Hippocampal formation (tissue), 2 donors: ENCODE measurements around the gene GABRR1.
"Not testable (repeated sequence)": the region's sequence is repeated elsewhere in the genome, so short reads cannot be mapped to it uniquely, and the experiment has no call there.

Experiments
- DNase-seq, 2 donors: peaks; one replicate each; lab custom pipeline; 2025; lab: John Stamatoyannopoulos, UW

Gene GABRR1

GRCh38 chr6:89217299-89217910 is at the start of gene GABRR1:
GABRR1 (minus strand) TSS chr6:89217358; CDS start chr6:89217322, 36 bp downstream.
- no peak for DNase-seq

- no peak for DNase-seq
Observed at GRCh38 chr6:89264296-89264695, 47.1 kb upstream of the GABRR1 start.

DNA sequence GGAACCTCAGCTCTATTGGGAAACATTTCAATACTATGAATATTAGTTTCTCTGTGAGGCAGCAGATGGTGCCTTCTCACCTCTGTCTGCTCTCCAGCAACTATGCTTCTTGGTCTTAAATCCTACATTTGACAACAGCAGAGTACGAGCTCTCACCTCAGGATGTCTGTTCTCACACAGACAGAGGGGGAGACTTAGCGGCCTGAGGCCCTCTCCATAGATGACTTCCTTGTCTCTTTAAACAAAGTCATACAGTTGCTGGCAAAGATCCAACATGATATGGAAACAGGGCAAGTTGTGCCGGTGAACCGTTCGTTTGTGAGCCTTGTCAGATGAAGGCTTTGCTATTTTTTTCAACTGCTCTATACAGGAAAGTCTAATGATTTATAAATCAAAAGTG is 43.7 kb upstream of the GABRR1 start:
- DNase-seq, result no peak

DNA sequence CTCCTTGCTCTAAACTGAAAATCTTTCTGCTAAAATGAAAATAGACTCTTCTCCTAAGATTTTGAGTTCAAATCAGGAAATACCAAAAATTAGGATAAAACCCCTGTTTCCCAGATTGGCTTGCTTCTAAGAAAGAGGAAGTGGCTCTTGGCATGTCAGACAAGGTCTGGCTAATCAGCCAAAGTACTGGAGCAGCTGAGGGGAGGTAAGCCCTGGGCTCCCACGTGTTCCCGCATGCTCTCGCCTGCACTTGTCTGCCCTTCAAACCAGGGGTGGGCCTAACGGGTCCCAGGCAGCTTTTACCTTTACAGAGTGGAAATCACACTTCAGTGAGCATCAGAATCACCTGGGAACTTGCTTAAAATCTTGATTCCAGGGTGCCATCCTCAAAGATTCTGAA is 43.2 kb upstream of the GABRR1 start:
- DNase-seq, result no peak

DNA sequence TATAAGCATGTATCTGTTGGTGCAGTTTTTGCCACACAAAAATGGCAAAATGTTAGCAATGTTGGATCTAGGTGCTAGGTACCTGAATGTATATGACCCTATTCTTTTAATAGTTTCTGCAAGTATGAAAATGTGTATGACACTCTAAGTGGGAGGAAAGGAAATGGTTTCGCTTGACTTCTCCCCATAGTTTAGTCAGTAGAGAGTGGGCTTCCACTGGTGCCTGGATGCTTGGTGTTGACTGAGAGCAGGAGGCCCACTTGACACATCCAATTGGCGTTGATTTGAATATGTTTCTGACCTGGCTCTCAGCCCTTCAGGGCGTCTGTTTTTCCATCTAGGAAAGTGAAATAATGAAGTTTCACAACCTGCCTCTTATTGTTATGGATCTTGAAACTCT is 41.8 kb upstream of the GABRR1 start:
- no peak for DNase-seq

DNA sequence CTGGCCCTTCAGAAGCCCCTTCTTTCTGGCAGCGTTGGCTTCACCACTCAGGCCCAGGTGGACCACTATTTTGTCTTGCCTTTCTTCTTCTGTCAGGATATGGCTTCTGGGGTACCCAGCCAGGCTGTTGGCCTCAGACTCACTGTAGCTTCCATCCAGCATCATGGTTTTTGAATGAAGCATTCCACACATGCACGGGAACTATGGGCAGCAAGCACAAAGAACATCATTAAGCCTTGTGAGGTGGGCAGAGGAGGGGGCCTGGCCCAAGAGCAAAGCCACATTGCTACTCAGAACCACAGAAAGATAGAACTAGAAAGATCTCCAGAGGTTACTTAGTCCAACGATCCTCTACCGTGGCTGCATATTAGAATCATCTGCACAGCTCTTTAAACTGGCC is 40.6 kb upstream of the GABRR1 start:
- no peak for DNase-seq

GRCh38 chr6:89257346-89257745 is 40.2 kb upstream of the GABRR1 start:
- DNase-seq, result no peak

GRCh38 chr6:89255417-89255816 is 38.3 kb upstream of the GABRR1 start:
- no peak for DNase-seq

DNA sequence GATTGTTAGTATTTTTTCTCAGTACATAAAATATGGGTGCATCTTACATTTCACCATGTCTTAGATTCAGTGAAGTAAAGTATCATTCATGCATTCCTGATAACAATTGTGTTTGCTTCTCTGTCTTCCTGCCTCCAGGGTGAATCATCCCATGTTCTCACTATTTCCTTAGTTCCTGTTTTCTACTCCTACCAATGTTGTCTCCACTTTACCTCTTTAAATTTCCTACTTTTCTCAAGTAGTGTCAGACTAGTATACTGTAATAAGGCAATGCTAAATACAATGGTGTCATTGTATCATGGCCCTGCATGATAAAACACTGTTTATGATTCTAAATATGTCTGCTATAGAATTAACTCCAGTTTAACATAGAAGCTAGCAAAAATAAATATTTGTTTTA is 37.4 kb upstream of the GABRR1 start:
- no peak for DNase-seq

DNA sequence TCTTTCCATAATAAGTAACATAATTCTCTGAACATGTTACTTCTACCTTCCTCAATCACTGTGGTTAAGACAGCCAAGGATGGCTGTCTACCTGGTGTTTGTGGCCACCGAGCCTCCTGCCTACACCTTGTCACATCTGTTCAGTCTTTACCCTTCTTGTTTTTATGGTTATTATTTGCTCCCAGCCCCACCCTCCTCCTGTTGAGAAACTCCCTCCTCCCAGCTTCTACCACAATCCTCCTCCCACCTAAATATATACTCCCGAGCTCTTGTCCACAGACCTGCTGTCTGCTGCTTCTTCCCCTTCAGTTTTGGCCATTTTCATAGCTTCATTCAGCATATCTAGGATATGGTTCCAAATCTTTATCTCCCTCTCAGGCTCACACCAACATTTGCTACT is 35.7 kb upstream of the GABRR1 start:
- DNase-seq, result no peak

DNA sequence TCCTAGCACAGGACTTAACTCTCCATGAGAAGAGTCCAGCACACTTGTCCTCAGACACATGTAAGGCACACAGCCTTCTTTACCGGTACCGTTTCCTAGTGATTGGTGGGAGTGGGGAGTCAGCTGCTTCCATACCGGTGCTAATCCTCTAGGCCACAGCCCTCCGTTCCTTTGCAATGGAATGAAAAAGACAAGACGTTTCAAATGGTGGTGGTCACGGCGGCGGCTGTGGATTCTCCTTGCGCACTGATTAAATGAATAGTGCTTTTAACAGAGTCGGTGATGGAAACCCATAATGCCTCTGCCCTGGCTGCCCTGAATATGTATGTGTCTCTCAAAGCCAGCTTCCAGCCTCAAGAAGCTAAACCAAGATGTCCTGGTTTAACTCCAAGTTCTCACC is 34.8 kb upstream of the GABRR1 start:
- DNase-seq, result no peak

DNA sequence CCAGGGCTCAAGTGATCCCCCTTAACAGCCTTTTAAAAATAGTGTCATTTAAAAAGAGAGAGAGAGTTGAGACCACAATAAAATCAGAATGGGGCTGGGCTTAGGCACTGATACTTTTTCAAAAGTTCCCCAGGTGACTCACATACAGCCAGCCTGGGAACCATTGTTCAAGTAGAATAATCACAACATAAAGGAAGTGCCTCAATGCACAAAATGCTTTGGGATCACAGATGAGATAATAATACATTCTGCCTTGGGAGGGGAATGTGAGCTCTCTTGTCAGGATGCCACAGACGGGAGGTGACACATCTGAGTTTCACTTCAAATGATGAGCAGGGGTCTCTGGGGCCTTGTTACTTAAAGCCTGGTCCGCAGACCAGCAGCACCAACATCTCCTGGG is 34.0 kb upstream of the GABRR1 start:
- DNase-seq, result no peak

GRCh38 chr6:89250239-89250638 is 33.1 kb upstream of the GABRR1 start:
- no peak for DNase-seq

GRCh38 chr6:89244241-89244985 is 27.3 kb upstream of the GABRR1 start:
- no peak for DNase-seq

- no peak for DNase-seq
Observed at GRCh38 chr6:89243331-89243629, 26.1 kb upstream of the GABRR1 start.

- no peak for DNase-seq
Observed at GRCh38 chr6:89242574-89243330, 25.6 kb upstream of the GABRR1 start.

DNA sequence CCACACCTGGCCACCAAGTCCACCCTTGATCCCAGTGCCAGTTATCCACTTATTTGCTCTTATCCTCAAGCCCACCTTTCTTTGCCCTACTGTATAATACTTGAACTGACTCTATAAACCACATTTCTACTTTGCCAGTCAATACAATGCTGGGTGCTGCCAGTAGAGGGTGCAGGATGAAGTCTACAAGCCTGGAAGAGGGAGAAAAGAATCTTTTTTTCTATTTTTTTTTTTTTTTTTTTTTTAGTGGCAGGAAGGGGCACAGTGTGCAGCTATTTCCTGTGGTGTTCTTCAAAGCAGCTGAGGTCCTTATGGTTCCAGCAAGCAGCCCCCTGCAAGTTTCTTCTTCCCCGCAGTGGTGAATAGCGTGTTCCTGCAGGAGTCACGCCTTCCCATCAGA is 22.2 kb upstream of the GABRR1 start:
- DNase-seq, result no peak

GRCh38 chr6:89237158-89237557 is 20.0 kb upstream of the GABRR1 start:
- DNase-seq, result no peak

DNA sequence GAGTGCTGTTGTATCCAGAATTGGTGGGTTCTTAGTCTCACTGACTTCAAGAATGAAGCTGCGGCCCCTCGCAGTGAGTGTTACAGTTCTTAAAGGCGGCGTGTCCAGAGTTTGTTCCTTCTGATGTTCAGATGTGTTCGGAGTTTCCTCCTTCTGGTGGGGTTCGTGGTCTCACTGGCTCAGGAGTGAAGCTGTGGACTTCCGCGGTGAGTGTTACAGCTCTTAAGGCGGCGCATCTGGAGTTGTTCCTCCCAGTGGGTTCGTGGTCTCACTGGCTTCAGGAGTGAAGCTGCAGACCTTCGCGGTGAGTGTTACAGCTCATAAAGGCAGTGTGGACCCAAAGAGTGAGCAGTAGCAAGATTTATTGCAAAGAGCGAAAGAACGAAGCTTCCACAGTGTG is 16.4 kb upstream of the GABRR1 start:
- not testable (repeated sequence) for DNase-seq

- no peak for DNase-seq
Observed at GRCh38 chr6:89222712-89223039, 5.5 kb upstream of the GABRR1 start.

- DNase-seq, result no peak
Observed at GRCh38 chr6:89221971-89222711, 5.0 kb upstream of the GABRR1 start.

- no peak for DNase-seq
Observed at GRCh38 chr6:89221129-89221528, 4.0 kb upstream of the GABRR1 start.

GRCh38 chr6:89216411-89216810 is 747 bp downstream of the GABRR1 start:
- DNase-seq, result no peak
